CD4-positive, alpha-beta T cell treated with Interferon alpha-2 for 1 hour (primary cell): ENCODE measurements around the gene COPE.
A peak's percentile ranks its signal among the peaks of the same experiment; 100 is the strongest.

Experiments used
- DNase-seq, 2 donors: peaks; one replicate each; pipeline ENCODE4 v3.0.0-alpha.2; 2020 to 2022

COPE gene

DNA sequence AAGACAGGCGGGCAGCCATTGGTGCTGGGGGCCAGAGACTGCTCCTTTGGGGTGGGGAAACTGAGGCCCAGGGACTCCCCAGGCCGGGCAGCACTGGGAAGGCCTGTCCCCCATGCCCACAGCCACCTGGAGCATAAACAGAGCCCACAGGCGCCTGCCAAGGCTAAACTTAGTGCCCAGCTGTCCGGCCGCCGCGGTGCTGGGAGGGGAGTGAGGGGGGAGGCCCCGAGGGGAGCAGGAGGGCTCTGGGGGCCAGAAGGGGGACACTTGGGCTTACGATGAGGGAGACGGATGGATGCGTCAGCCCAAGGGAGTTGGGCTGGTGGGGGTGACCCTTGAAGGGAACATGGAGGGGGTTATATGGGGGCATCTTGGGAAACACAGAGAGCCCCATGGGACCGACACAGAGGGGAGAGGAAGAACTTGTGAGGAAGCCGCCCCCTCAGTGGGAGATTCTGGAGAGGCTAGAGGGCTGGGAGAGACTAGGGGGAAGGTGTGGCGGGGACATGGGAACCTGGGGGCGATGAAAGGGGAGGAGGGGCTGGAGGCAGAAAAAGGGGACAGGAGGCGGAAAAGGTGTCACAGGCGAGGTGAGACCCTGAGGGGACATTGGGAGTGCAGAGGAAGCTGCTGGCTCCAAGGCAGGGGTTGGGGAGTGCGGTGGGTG, 25.5 kb downstream of the COPE start:
- DNase-seq: no peak

- DNase-seq: no peak
Observed at GRCh38 chr19:18889949-18890745, 29.0 kb downstream of the COPE start.

DNA sequence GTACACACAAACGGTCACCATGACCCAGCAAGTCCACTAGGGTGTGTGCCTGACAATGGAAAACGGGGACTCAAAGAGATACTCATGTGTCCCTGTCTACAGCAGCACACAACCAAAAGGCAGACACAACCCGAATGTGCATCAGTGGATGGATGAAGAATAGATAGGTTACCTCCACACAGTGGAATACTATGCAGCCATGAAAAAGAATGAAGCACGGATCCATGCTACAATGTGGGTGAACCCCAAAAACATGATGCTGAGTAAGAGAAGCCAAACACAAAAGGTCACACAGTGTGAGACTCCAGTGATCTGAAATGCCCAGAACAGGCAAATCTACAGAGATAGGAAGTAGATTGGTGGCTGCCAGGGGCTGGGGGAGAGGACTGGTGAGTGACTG, 32.2 kb downstream of the COPE start:
- no peak for DNase-seq

- DNase-seq: no peak
Observed at GRCh38 chr19:18883526-18884304, 35.5 kb downstream of the COPE start.

GRCh38 chr19:18881491-18881890, 37.7 kb downstream of the COPE start:
- DNase-seq: no peak

- peak; percentile 37 to 38 for DNase-seq
Observed at GRCh38 chr19:18879579-18880373, 39.4 kb downstream of the COPE start.

GRCh38 chr19:18878858-18879578, 40.2 kb downstream of the COPE start:
- no peak for DNase-seq

DNA sequence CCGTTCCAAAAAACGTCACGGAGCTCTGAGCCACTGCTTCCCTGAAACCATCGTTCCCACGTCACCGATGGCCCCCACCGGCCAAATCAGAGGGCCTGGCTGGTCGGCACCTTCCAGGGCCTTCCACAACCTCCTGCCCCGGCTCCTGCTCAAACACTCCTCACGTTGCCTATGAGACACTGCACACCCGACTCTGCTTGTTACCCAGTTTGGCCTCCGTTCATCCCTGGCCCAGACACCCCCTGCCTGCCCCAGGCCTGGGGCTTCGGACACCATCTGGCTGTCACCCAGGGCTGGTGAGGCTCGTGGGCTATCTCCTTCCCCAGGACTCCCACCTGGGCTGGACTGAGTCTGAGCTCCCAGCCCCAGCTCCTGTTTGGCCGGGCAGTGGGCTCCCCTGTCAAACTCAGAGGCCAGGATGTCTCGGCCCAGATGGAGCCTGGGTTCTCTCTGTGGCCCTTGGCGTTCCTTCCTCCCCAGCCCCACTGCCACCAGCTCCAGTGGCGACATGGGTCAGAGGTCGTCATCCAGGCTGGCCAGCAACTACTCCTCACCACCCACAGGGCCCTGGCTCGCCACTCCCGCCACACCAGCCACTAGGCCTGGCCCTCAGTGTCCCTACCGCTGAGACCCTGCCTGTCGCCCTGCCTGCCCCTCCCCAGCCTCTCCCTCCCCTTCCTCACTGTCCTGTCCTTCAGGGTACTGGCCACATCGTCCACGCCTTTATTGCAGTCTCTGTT, 41.0 kb downstream of the COPE start:
- DNase-seq: no peak

GRCh38 chr19:18876865-18877264, 42.3 kb downstream of the COPE start:
- DNase-seq: no peak

DNA sequence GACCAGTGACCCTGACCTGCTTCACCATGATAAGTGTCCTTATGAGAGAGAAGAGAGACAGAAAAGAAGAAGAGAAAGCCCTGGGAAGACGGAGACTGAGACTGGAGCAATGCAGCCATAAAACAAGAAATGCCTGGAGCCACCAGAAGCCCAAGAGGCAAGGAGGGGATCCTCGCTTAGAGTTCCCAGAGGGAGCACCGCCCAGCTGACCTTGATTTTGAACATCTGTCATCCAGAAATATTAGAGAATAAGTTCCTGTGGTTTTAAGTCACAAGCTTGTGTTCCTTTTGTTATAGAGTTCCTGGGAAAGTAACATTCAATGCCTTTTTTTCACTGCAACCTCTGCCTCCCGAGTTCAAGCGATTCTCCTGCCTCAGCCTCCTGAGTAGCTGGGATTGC, 43.5 kb downstream of the COPE start:
- DNase-seq: no peak

DNA sequence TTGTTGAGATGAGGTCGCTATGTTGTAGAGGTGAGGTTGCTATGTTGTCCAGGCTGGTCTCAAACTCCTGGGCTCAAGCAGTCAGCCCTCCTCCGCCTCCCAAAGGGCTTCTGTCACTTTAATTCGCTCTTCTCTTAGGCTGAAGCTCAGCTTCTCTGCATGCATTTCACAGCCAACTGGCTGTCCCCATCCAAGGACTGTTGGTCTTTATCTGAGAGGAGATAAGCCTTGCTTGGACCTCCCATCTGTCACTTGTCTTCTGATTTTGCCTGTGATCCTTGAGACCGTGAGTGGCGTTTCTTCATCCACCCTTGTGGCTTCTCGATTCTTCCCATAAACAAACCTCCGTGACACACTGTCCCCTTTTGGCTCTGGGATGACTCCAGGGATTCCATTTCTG, 47.6 kb downstream of the COPE start:
- DNase-seq: no peak

DNA sequence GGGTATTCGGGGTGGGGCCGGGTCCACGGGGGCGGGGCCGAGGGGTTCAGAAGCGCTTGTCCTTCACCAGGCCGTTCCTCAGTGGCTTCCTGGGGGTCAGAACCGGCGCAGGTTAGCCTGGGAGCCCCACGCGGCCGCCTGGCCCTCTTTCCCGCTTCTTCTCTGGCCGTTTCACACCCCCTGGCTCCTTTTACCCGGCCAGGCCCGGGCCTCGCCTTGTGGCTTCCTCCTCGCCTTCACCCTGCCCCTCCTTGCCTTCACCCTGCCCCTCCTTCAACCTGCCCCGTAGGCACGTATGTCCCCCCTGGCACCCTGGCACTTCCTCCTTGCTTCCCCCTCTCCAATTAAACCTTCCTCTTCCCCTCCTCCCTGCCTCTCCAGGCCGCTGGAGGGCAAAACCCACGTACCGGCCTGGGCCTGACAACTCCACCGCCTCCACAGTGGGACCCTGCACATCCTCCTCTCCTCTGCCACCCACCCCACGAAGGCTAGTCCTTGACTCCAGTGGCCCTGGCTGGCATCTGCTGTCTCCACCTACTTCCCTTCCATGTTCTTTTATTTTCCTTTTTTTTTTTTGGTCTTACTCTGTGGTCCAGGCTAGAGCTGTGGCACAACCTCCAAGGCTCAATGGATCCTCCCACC, 48.5 kb downstream of the COPE start:
- DNase-seq: no peak

DNA sequence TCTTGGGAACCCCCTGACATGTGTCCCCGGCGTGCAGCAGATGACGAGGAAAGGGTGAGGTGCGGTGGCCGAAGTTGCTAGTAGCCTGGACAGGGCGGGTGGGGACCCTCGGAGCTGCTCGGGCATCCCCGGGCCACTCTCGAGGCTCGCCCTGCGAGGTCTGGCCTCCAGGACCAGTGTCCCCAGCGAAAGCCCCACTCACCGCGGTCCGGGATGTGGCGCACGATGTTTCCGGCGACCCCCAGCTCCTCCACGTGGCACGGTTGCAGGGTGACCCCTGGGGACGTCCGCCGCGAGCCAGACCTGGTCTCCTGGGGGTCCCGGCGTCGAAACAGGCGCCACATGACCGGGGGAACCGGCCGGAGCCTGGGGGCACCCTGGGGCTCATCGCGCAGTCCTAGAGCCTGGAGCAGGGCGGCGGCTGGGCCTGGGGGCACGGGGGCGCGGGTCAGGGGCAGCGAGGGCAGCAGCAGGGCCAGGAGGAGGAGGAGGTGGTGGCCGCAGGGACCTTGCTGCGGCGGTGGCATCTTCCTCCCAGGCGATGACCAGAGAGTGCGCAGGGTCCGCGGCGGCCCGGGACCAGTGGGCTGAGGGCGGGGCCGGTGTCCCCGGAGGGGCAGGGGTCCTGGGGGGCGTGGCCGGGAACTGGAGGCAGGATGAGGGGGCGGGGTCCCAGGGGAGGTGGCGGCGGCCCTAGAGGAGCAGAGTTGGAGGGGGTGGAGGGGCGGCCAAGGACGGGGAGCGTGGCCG, 49.2 kb downstream of the COPE start:
- DNase-seq: no peak

DNA sequence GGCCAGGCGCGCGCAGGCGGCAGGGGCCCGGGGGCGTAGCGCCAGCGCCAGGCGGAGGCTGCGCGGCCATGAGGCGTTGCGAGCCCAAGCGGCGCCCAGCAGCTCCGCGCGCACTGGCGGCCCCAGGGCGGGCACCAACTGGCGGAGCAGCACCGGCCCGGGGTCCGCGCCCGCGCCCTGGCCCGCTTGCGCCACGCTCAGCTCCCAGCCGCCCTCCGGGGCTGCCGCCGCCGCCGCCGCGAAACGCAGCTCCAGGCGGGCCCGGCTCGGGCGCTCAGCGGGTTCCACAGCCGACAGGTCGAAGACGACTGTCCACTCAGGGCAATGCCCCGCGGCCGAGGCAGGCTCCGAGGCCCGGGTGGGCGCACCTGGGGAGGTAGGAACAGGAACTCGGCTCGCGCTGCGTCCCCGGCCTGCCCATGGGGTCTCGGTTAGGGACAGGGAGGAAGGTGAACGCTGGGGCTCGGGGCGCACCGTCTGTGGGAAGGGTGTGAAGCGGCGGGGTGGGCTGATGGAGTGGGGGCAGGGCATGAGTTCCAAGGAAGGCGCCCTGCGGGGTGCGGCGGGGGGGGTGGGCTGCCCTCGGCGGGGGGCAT, 50.1 kb downstream of the COPE start:
- no peak for DNase-seq

DNA sequence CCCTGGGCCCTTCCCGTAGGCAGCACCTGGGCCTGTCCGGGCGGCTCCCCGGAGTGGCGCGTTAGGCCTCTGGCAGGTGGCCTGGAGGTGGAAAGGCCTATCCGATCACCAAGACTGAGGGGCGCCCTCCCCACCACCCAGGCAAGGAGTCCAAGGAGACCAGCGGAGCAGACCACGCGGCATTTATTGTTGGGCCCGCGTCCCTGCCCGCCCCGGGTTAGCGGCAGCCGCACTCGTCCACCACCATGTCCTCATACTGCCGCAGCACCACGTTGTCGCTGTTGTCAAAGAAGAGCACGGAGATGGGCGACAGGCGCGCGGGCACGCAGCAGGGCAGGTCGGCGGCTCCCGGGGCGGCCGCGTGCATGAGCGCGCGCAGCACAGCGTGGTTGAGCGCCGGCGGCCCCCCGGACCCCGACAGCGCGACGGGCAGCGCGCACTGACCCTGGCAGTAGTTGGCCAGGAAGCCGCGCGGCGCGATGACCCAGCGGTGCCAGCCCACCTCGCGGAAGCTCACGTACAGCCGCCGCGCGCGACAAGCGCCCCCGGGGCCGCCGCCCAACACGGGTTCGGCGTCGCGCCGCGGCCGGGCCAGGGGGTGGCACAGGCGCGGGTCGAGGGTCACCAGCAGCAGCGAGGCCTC, 50.7 kb downstream of the COPE start:
- no peak for DNase-seq

GRCh38 chr19:18867751-18868150, 51.4 kb downstream of the COPE start:
- no peak for DNase-seq

DNA sequence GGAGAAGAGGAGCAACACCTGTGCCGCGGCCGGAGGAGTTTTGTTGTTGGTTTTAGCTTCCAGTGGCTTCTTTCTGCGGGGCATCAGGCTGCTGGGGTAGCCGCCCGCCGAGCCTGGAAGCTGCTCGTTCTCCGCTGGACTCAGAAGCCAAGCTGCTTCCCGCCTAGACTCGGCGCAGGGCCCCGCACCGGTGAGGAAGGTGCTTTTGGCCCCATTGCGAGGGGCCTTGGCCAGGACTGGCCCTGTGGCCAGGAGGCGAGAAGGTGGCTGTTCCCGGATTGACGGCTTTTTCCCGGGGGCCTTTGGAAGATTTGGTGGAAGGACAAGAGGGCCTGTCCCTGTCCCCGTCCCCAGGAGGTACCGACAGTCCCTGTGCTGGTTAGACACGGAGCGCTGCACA, 52.0 kb downstream of the COPE start:
- DNase-seq: no peak

GRCh38 chr19:18866800-18867123, 52.4 kb downstream of the COPE start:
- no peak for DNase-seq
